IPS DF 6.9 (cell line): Measurements from ENCODE around the gene TDRD9.

Source experiments
- DNase-seq: peaks from one replicate; pipeline ENCODE4 v3.0.0-alpha.2; 2013; ENCODE audit warnings: low read depth, low spot score
- H3K27ac ChIP-seq: one replicate; pipeline ENCODE4 v1.5.1; 2013; ENCODE audit warnings: low read length, control low read depth
- H3K27me3 ChIP-seq: 2 replicates; pipeline ENCODE4 v1.6.1; 2013; ENCODE audit warnings: mild to moderate bottlenecking, low read length; ENCODE audit not compliant: control insufficient read depth, insufficient read depth
- H3K36me3 ChIP-seq: 2 replicates; pipeline ENCODE4 v1.6.1; 2013; ENCODE audit warnings: low read length; ENCODE audit not compliant: control insufficient read depth, insufficient read depth
- H3K4me1 ChIP-seq: 2 replicates; pipeline ENCODE4 v1.6.1; 2013; ENCODE audit warnings: low read length; ENCODE audit not compliant: control insufficient read depth, insufficient read depth
- H3K4me3 ChIP-seq: 2 replicates; pipeline ENCODE4 v1.5.1; 2013; ENCODE audit warnings: mild to moderate bottlenecking, low read length
- H3K9me3 ChIP-seq: 2 replicates; pipeline ENCODE4 v1.6.1; 2013; ENCODE audit warnings: low read length, inconsistent platforms; ENCODE audit not compliant: control insufficient read depth, insufficient read depth
- WGBS: extraction: QIAGEN DNeasy Blood & Tissue Kit; methylation state at CpG from one replicate; pipeline ENCODE4 v1.1.7; 2013; ENCODE audit warnings: mixed read lengths, missing lambda C conversion rate; ENCODE audit not compliant: insufficient read length, insufficient coverage; 5-methylcytosine and 5-hydroxymethylcytosine counted together

The TDRD9 gene

GRCh38 chr14:103928011-103928890 lies at the start of gene TDRD9:
TSS of gene TDRD9 (plus strand) at chr14:103928456. CDS start at chr14:103928510, 54 bp downstream.
- H3K36me3 ChIP-seq: no peaks in the 10 kb centered on the region
- no peak within 1 kb of the TSS for H3K4me3 ChIP-seq
- no peaks in the 10 kb centered on the region for H3K27me3 ChIP-seq
- DNase-seq: no peak
- WGBS: no CpG with 5 or more reads among the region's 97 CpGs
- no peak within 1 kb of the TSS for H3K27ac ChIP-seq
- no peaks in the 10 kb centered on the region for H3K4me1 ChIP-seq
- H3K9me3 ChIP-seq: no peaks in the 10 kb centered on the region

- H3K4me3 ChIP-seq: no peak overlapping the region
- no peaks in the 10 kb centered on the region for H3K9me3 ChIP-seq
- no peak for DNase-seq
- no peak overlapping the region for H3K27ac ChIP-seq
- no peaks in the 10 kb centered on the region for H3K27me3 ChIP-seq
- no CpG with 5 or more reads among the region's 16 CpGs for WGBS
- peaks cover 5% of the 10 kb centered on the region for H3K4me1 ChIP-seq
- no peaks in the 10 kb centered on the region for H3K36me3 ChIP-seq
Measured at GRCh38 chr14:103879118-103879569, 49.1 kb upstream of the TDRD9 start.

GRCh38 chr14:103879570-103880347 lies 48.5 kb upstream of the TDRD9 start:
- no peak overlapping the region for H3K4me3 ChIP-seq
- no peak for DNase-seq

GRCh38 chr14:103880348-103881267 lies 47.6 kb upstream of the TDRD9 start:
- Histone ChIP-seq H3K27ac (no peak overlapping the region), H3K9me3 (no peaks in the 10 kb centered on the region), H3K4me3 (no peak overlapping the region), H3K36me3 (no peaks in the 10 kb centered on the region), H3K27me3 (no peaks in the 10 kb centered on the region), H3K4me1 (peaks cover 5% of the 10 kb centered on the region)
- WGBS: no CpG with 5 or more reads among the region's 23 CpGs
- DNase-seq: no peak

More at GRCh38 chr14:103879570-103880347, 48.5 kb upstream of the TDRD9 start:
- Histone ChIP-seq H3K27ac (no peak overlapping the region), H3K9me3 (no peaks in the 10 kb centered on the region), H3K36me3 (no peaks in the 10 kb centered on the region), H3K4me1 (peaks cover 5% of the 10 kb centered on the region), H3K27me3 (no peaks in the 10 kb centered on the region)
- no CpG with 5 or more reads among the region's 34 CpGs for WGBS

GRCh38 chr14:103881268-103882201 lies 46.7 kb upstream of the TDRD9 start:
- no CpG with 5 or more reads among the region's 31 CpGs for WGBS
- H3K27ac ChIP-seq: no peak overlapping the region
- H3K9me3 ChIP-seq: no peaks in the 10 kb centered on the region
- H3K27me3 ChIP-seq: no peaks in the 10 kb centered on the region
- H3K4me1 ChIP-seq: peaks cover 5% of the 10 kb centered on the region
- no peaks in the 10 kb centered on the region for H3K36me3 ChIP-seq
- H3K4me3 ChIP-seq: no peak overlapping the region
- no peak for DNase-seq

- Histone ChIP-seq H3K9me3 (no peaks in the 10 kb centered on the region), H3K4me1 (peaks cover 5% of the 10 kb centered on the region), H3K27me3 (no peaks in the 10 kb centered on the region), H3K27ac (no peak overlapping the region), H3K4me3 (no peak overlapping the region), H3K36me3 (no peaks in the 10 kb centered on the region)
- DNase-seq: no peak
- WGBS: no CpG with 5 or more reads among the region's 20 CpGs
Measured at GRCh38 chr14:103882503-103883262, 45.6 kb upstream of the TDRD9 start.

- H3K9me3 ChIP-seq: no peaks in the 10 kb centered on the region
- DNase-seq: no peak
- H3K27ac ChIP-seq: no peak overlapping the region
- H3K27me3 ChIP-seq: no peaks in the 10 kb centered on the region
- H3K4me3 ChIP-seq: no peak overlapping the region
- H3K4me1 ChIP-seq: peaks cover 5% of the 10 kb centered on the region
- no CpG with 5 or more reads among the region's 3 CpGs for WGBS
- H3K36me3 ChIP-seq: no peaks in the 10 kb centered on the region
Measured at GRCh38 chr14:103883263-103883523, 45.1 kb upstream of the TDRD9 start.

- Histone ChIP-seq H3K27ac (no peak overlapping the region), H3K27me3 (no peaks in the 10 kb centered on the region), H3K9me3 (no peaks in the 10 kb centered on the region), H3K4me1 (peaks cover 4% of the 10 kb centered on the region), H3K4me3 (no peak overlapping the region), H3K36me3 (no peaks in the 10 kb centered on the region; the same call in 1 of the 2 replicates)
- WGBS: no CpG with 5 or more reads among the region's 9 CpGs
- DNase-seq: no peak
Measured at GRCh38 chr14:103884854-103885253, 43.4 kb upstream of the TDRD9 start.

- no peak for DNase-seq
- WGBS: no CpG with 5 or more reads among the region's 14 CpGs
- Histone ChIP-seq H3K36me3 (no peaks in the 10 kb centered on the region; the same call in 1 of the 2 replicates), H3K27ac (no peak overlapping the region), H3K9me3 (no peaks in the 10 kb centered on the region), H3K27me3 (no peaks in the 10 kb centered on the region), H3K4me1 (peaks cover 2% of the 10 kb centered on the region; the same call in 1 of the 2 replicates), H3K4me3 (no peak overlapping the region)
Measured at GRCh38 chr14:103885509-103885932, 42.7 kb upstream of the TDRD9 start.
